Ascending aorta (tissue), 2 donors: ENCODE measurements around the gene KRT12. TPM values are rescaled to one million over a fixed set of nuclear protein-coding genes. Genes with fewer than 3 reads are reported as not detected.
A peak's percentile ranks its signal among the peaks of the same experiment; 100 is the strongest.

ENCODE experiments used
- DNase-seq, 2 donors: peaks; one replicate each; pipeline ENCODE4 v3.0.0-alpha.2; 2019; ENCODE audit warnings: low spot score in 2 of 2
- H3K27ac ChIP-seq, 2 donors: fragments of 200-600 bp; sonication (generic); one replicate each; pipeline ENCODE4 v1.5.1; 2016 to 2017; ENCODE audit warnings: mild to moderate bottlenecking in 1 of 2
- H3K27me3 ChIP-seq: fragments of 200-600 bp; sonication (generic); one replicate; pipeline ENCODE4 v1.5.1; 2017
- H3K36me3 ChIP-seq, 2 donors: fragments of 200-600 bp; sonication (generic); one replicate each; pipeline ENCODE4 v1.5.1; 2016
- H3K4me1 ChIP-seq, 2 donors: fragments of 200-600 bp; sonication (generic); one replicate each; pipeline ENCODE4 v1.5.1; 2016 to 2017; ENCODE audit warnings: mild to moderate bottlenecking in 1 of 2
- H3K4me3 ChIP-seq, 2 donors: fragments of 200-600 bp; sonication (generic); one replicate each; pipeline ENCODE4 v1.5.1; 2016 to 2017; ENCODE audit warnings: mild to moderate bottlenecking in 1 of 2
- H3K9me3 ChIP-seq, 2 donors: fragments of 200-600 bp; sonication (generic); one replicate each; pipeline ENCODE4 v1.5.1; 2016
- CTCF ChIP-seq, 3 experiments: fragments of 200-600 bp in 2 of 3; fragments of 450-650 bp in 1 of 3; sonication (generic) in 2 of 3; IDR thresholded peaks; one replicate each; pipeline ENCODE4 v1.5.1; 2016 to 2019; ENCODE audit warnings: antibody characterized with exemption in 3 of 3, mild to moderate bottlenecking in 1 of 3, moderate library complexity in 1 of 3
- intact Hi-C: fragments of 100-400 bp; cut with DNase I; formaldehyde crosslinking; loops from one replicate; pipeline ENCODE4 v1.15.1; 2023
- total RNA-seq: library from RNA; depleted of rRNA; stranded (reverse); fragments of >200 nt; gene quantifications from one replicate; pipeline ENCODE4 v1.1.0, GENCODE V29; 2016

The KRT12 gene
- total RNA-seq, 1 donor from 2014 or later: not detected

- Histone ChIP-seq H3K4me1 (no peaks in the 10 kb centered on the region), H3K9me3 (no peaks in the 10 kb centered on the region), H3K4me3 (no peak overlapping the region), H3K36me3 (no peaks in the 10 kb centered on the region), H3K27me3 (no peaks in the 10 kb centered on the region), H3K27ac (no peak overlapping the region)
- no peak for TF ChIP-seq CTCF (IDR thresholded peaks at IDR 0.05)
- DNase-seq: no peak
- intact Hi-C loops: no loop called here
Measured at GRCh38 chr17:40841246-40841645, 25.8 kb downstream of the KRT12 start.

- no peak for DNase-seq
- intact Hi-C loops: no loop called here
- no peaks in the 10 kb centered on the region for H3K27me3 ChIP-seq
- TF ChIP-seq CTCF (IDR thresholded peaks at IDR 0.05): no peak
- no peaks in the 10 kb centered on the region for H3K4me1 ChIP-seq
- no peak overlapping the region for H3K27ac ChIP-seq
- no peak overlapping the region for H3K4me3 ChIP-seq
- no peaks in the 10 kb centered on the region for H3K9me3 ChIP-seq
- peaks cover 4 to 12% of the 10 kb centered on the region in 2 donors for H3K36me3 ChIP-seq
Measured at GRCh38 chr17:40839194-40839593, 27.8 kb downstream of the KRT12 start.

GRCh38 chr17:40836020-40836419, 31.0 kb downstream of the KRT12 start:
- H3K4me1 ChIP-seq: peaks cover 0 to 9% of the 10 kb centered on the region in 2 donors
- H3K4me3 ChIP-seq: no peak overlapping the region
- intact Hi-C loops: no loop called here
- H3K9me3 ChIP-seq: no peaks in the 10 kb centered on the region
- H3K27ac ChIP-seq: no peak overlapping the region
- no peak for DNase-seq
- no peaks in the 10 kb centered on the region for H3K27me3 ChIP-seq
- TF ChIP-seq CTCF (IDR thresholded peaks at IDR 0.05): no peak
- H3K36me3 ChIP-seq: peaks cover 4 to 13% of the 10 kb centered on the region in 2 donors

- Histone ChIP-seq H3K36me3 (peaks cover 4 to 13% of the 10 kb centered on the region in 2 donors), H3K27ac (no peak overlapping the region), H3K27me3 (no peaks in the 10 kb centered on the region), H3K4me1 (peaks cover 6 to 20% of the 10 kb centered on the region in 2 donors), H3K4me3 (no peak overlapping the region), H3K9me3 (no peaks in the 10 kb centered on the region)
- no peak for DNase-seq
- intact Hi-C loops: no loop called here
- no peak for TF ChIP-seq CTCF (IDR thresholded peaks at IDR 0.05)
Measured at GRCh38 chr17:40833882-40834281, 33.1 kb downstream of the KRT12 start.

GRCh38 chr17:40832840-40833239, 34.2 kb downstream of the KRT12 start:
- TF ChIP-seq CTCF (IDR thresholded peaks at IDR 0.05): no peak
- no peak for DNase-seq
- Histone ChIP-seq H3K27ac (peak overlapping the region; percentile 53 to 69), H3K4me3 (no peak overlapping the region), H3K4me1 (peaks cover 13 to 26% of the 10 kb centered on the region in 2 donors), H3K36me3 (peaks cover 4 to 13% of the 10 kb centered on the region in 2 donors), H3K9me3 (no peaks in the 10 kb centered on the region), H3K27me3 (no peaks in the 10 kb centered on the region)
- intact Hi-C loops: no loop called here
